Ishikawa (cell line): ENCODE results near the gene WDR70.

Experiments
- CEBPB ChIP-seq: IDR thresholded peaks from 2 replicates; pipeline ENCODE4 v1.6.1; 2012
- CREB1 ChIP-seq: IDR thresholded peaks from 2 replicates; pipeline ENCODE4 v1.6.1; 2012; ENCODE audit warnings: low read depth
- EGR1 ChIP-seq: IDR thresholded peaks from 2 replicates; pipeline ENCODE4 v1.6.1; 2012
- EP300 ChIP-seq: IDR thresholded peaks from 2 replicates; pipeline ENCODE4 v1.6.1; 2012; ENCODE audit warnings: borderline replicate concordance
- FOXM1 ChIP-seq: IDR thresholded peaks from 2 replicates; pipeline ENCODE4 v1.6.1; 2012; ENCODE audit warnings: low read depth, borderline replicate concordance
- MAX ChIP-seq: IDR thresholded peaks from 2 replicates; pipeline ENCODE4 v1.6.1; 2012
- NFIC ChIP-seq: IDR thresholded peaks from 2 replicates; pipeline ENCODE4 v1.6.1; 2012
- RAD21 ChIP-seq: IDR thresholded peaks from 2 replicates; pipeline ENCODE4 v1.6.1; 2012; ENCODE audit warnings: low read depth
- TAF1 ChIP-seq: IDR thresholded peaks from 2 replicates; pipeline ENCODE4 v1.6.1; 2012; ENCODE audit warnings: low read depth, mild to moderate bottlenecking
- TCF12 ChIP-seq: IDR thresholded peaks from 2 replicates; pipeline ENCODE4 v1.6.1; 2012; ENCODE audit warnings: low read depth
- TEAD4 ChIP-seq: IDR thresholded peaks from 2 replicates; pipeline ENCODE4 v1.6.1; 2012
- USF1 ChIP-seq: IDR thresholded peaks from 2 replicates; pipeline ENCODE4 v1.6.1; 2012
- YY1 ChIP-seq: IDR thresholded peaks from 2 replicates; pipeline ENCODE4 v1.6.1; 2012; ENCODE audit warnings: low read depth
- ZBTB7A ChIP-seq: IDR thresholded peaks from 2 replicates; pipeline ENCODE4 v1.6.1; 2012; ENCODE audit warnings: low read depth
- TF ChIP-seq, protein P1 (sequence below): IDR thresholded peaks from 2 replicates; pipeline ENCODE4 v1.6.1; 2012; ENCODE audit warnings: low read depth, mild to moderate bottlenecking

WDR70 gene

DNA sequence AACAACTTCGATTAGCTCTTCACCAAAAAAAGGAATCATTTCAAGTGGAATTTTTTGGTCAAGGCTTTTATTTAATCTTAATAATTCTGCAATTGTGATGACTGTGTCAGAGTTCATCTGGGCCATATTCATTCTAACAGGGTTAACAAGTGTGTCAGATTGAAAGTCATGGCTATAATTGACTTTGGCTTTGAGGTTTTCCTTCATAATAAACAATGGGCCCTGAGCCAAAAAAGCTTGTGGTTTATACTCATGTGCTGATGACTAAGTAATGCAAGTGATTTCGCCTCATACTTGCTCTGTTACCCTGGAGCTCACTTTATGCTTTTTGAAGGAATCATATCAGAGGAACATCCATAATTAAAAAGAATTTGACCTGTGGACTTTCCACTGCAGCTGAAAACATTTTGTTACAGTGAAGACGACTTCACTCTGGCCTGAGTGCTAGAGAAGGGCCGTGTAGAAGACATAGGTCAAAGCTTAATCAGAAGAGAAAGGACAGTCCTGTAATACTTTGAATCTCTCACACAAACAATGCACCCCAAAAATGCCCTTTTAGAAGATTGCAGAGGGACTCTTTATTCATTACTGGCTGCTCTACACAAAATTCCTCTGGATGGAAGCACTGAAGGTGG lies 359.1 kb downstream of the WDR70 start:
- TF ChIP-seq TCF12 (no peak), EP300 (no peak), CEBPB (no peak), EGR1 (no peak), FOXM1 (no peak), ZBTB7A (no peak), NFIC (peak; percentile 38; the same call in 1 of the 2 replicates), MAX (no peak)

DNA sequence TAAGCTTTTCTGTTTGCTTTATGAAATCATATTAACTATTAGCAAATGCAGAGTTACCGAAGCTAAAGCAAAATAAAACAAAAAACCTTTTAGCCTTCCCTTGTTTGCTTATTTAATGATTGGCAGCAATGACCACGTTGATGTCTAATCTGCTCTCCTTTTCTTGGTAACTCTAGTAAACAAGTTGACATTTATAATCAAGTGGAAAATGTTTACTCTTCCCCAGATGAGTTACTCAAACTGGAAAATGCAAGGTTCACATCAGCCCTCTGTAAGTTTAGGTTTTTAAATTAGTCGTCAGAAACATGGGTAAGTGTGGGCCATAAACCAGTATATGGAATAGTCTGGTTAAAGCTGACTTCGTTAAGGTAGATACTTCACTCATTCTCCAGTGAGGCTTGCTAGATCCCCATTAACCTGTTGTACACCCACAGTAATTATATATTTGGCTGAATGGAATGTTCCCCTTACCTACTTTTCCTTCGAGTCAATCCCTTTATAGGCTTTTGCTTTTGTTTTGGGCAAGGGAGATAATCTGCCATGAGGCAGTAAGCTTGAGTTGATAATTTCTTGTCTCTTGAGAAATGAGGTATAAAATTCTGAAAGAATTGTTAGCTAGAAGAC lies 359.9 kb downstream of the WDR70 start:
- TF ChIP-seq TCF12, result no peak
- no peak for TF ChIP-seq ZBTB7A
- TF ChIP-seq NFIC, result no peak
- no peak for TF ChIP-seq CREB1
- no peak for TF ChIP-seq RAD21
- no peak for TF ChIP-seq YY1
- no peak for TF ChIP-seq TAF1
- TF ChIP-seq TEAD4, result no peak
- no peak for TF ChIP-seq USF1

- TF ChIP-seq MAX (no peak), TCF12 (no peak), USF1 (no peak), TAF1 (no peak), TEAD4 (no peak), EGR1 (no peak)
Observed at GRCh38 chr5:37739817-37740261, 360.7 kb downstream of the WDR70 start.

GRCh38 chr5:37740331-37741066 lies 361.4 kb downstream of the WDR70 start:
- TF ChIP-seq TAF1 (no peak), YY1 (no peak), CEBPB (no peak), RAD21 (no peak), TCF12 (no peak), EGR1 (no peak), MAX (no peak), FOXM1 (no peak), CREB1 (no peak), NFIC (no peak), EP300 (no peak), ZBTB7A (no peak), TEAD4 (no peak), USF1 (no peak)
- TF ChIP-seq, protein P1, sequence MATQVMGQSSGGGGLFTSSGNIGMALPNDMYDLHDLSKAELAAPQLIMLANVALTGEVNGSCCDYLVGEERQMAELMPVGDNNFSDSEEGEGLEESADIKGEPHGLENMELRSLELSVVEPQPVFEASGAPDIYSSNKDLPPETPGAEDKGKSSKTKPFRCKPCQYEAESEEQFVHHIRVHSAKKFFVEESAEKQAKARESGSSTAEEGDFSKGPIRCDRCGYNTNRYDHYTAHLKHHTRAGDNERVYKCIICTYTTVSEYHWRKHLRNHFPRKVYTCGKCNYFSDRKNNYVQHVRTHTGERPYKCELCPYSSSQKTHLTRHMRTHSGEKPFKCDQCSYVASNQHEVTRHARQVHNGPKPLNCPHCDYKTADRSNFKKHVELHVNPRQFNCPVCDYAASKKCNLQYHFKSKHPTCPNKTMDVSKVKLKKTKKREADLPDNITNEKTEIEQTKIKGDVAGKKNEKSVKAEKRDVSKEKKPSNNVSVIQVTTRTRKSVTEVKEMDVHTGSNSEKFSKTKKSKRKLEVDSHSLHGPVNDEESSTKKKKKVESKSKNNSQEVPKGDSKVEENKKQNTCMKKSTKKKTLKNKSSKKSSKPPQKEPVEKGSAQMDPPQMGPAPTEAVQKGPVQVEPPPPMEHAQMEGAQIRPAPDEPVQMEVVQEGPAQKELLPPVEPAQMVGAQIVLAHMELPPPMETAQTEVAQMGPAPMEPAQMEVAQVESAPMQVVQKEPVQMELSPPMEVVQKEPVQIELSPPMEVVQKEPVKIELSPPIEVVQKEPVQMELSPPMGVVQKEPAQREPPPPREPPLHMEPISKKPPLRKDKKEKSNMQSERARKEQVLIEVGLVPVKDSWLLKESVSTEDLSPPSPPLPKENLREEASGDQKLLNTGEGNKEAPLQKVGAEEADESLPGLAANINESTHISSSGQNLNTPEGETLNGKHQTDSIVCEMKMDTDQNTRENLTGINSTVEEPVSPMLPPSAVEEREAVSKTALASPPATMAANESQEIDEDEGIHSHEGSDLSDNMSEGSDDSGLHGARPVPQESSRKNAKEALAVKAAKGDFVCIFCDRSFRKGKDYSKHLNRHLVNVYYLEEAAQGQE, result no peak

GRCh38 chr5:37742111-37742510 lies 363.0 kb downstream of the WDR70 start:
- TF ChIP-seq TEAD4 (no peak), TCF12 (no peak), YY1 (no peak)
- TF ChIP-seq, protein P1, result no peak
